SK-N-SH treated with all-trans-retinoic acid at 6 μM for 48 hours (cell line): ENCODE results near the gene VSIG1.

Source experiments
- ATAC-seq: fragments of 200-7000 bp; cut with Tn5 transposase; 3 replicates; pipeline ENCODE4 v1.9.1; 2020; ENCODE audit warnings: mild to moderate bottlenecking, moderate library complexity
- TSHZ2 ChIP-seq: fragments of 250-450 bp; sonication (Bioruptor Pico); IDR thresholded peaks from 2 replicates; pipeline ENCODE4 v1.5.0; 2020; ENCODE audit warnings: mild to moderate bottlenecking, moderate library complexity
- ZNF565 ChIP-seq: fragments of 450-650 bp; formaldehyde crosslinking; conservative IDR thresholded peaks from 2 replicates; pipeline ENCODE4 v1.5.0; 2020; ENCODE audit warnings: low read depth, mild to moderate bottlenecking, moderate library complexity

Gene VSIG1

GRCh38 chrX:108127152-108127551, 82.3 kb downstream of the VSIG1 start:
- TF ChIP-seq ZNF565 (no peak), TSHZ2 (CRISPR knock-in tag) (no peak)
- no peak for ATAC-seq
